Renal pelvis (tissue), 4 donors: ENCODE measurements around the gene MUC22. TPM values are rescaled to one million over a fixed set of nuclear protein-coding genes. Genes with fewer than 3 reads are reported as not detected.

Source experiments
- DNase-seq: peaks from one replicate; pipeline ENCODE4 v3.0.0-alpha.2; 2013
- polyA plus RNA-seq, 3 donors: library from polyadenylated mRNA; unstranded; fragments of 120-200 nt; gene quantifications; one replicate each; pipeline ENCODE4 v1.2.1, GENCODE V29; 2013; ENCODE audit not compliant: insufficient read length in 3 of 3

The MUC22 gene
- polyA plus RNA-seq, 3 donors, result not detected

GRCh38 chr6:31076611-31077010 lies 66.3 kb downstream of the MUC22 start:
- no peak for DNase-seq

- DNase-seq, result peak; percentile 66
Measured at GRCh38 chr6:31079656-31080261, 69.5 kb downstream of the MUC22 start.

DNA sequence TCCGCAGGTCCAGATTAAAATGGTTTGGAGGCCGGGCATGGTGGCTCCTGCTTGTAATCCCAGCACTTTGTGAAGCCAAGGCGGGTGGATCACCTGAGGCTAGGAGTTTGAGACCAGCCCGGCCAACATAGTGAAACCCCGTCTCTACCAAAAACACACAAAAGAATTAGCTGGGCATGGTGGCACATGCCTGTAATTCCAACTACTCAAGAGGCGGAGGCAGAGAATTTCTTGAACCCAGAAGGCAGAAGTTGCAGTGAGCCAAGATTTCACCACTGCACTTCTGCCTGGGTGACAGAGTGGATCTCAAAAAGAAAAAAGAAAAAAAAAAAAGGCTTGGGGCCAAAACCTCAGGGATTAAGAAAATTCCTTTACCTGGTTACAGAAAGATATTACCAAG lies 71.6 kb downstream of the MUC22 start:
- no peak for DNase-seq

DNA sequence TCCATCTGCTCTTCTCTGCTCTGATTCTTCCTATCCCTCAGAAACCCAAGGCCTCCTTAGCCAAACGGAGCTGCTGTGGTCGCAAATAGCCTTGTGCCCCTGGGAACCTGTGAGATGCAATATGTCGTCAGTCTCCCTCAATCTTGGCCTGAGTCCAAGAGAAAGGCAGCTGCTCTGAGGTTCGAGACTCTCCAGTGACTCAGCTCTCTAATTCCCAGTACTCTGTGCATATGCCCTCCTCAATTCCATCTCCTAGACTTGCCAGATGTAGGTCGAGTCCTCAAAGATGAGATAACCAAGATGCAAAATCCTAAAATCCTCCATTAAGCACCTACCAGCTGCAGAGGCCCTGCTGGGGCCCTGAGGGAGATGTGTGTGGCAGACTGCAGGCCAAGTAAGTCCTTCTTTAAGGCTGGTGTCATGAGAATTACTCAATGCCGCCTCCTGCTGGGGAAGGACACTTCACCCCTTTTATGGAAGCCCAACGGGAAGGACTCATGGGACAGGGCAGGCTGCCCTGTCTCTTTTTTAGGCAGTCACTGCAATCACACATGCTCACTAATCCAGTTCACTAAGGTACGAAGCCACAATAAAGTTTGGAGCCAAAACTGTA lies 73.6 kb downstream of the MUC22 start:
- no peak for DNase-seq

Other genes with a start within 250 kb of the MUC22 start
- gene DDR1, start 126.0 kb upstream of the MUC22 start, polyA plus RNA-seq, result 100 to 1,000 TPM; 196 to 203 (median 201) TPM
- gene GTF2H4, start 102.3 kb upstream of the MUC22 start, polyA plus RNA-seq, result 10 to 100 TPM; 48.1 to 50.5 (median 48.9) TPM
- 10 to 100 TPM; 45.6 to 64.7 (median 55.3) TPM for gene VARS2, start 96.2 kb upstream of the MUC22 start, polyA plus RNA-seq
- gene SFTA2, start 78.3 kb upstream of the MUC22 start, polyA plus RNA-seq, result 1 to 10 TPM in 2 of 3 donors, under 1 TPM in 1; 0.63 to 1.7 (median 1.2) TPM
- gene MUCL3, start 69.5 kb upstream of the MUC22 start, polyA plus RNA-seq, result under 1 TPM; 0.07 to 0.13 (median 0.09) TPM
- under 1 TPM in 1 of 3 donors, not detected in 2; 0.09 TPM for gene MUC21, start 26.8 kb upstream of the MUC22 start, polyA plus RNA-seq
- not detected for gene C6orf15, start 102.1 kb downstream of the MUC22 start, polyA plus RNA-seq
- under 1 TPM in 1 of 3 donors, not detected in 2; 0.36 TPM for gene PSORS1C1, start 104.3 kb downstream of the MUC22 start, polyA plus RNA-seq
- gene CDSN, start 110.0 kb downstream of the MUC22 start, polyA plus RNA-seq, result under 1 TPM in 1 of 3 donors, not detected in 2; 0.06 TPM
- gene PSORS1C2, start 128.6 kb downstream of the MUC22 start, polyA plus RNA-seq, result under 1 TPM in 1 of 3 donors, not detected in 2; 0.10 TPM
- gene CCHCR1, start 147.3 kb downstream of the MUC22 start, polyA plus RNA-seq, result 10 to 100 TPM; 35.4 to 48.5 (median 41.7) TPM
- gene TCF19, start 148.1 kb downstream of the MUC22 start, polyA plus RNA-seq, result 10 to 100 TPM; 16.3 to 21.4 (median 17.3) TPM
- 1 to 10 TPM; 1.9 to 9.2 (median 7.2) TPM for gene POU5F1, start 160.2 kb downstream of the MUC22 start, polyA plus RNA-seq